Calu3 (cell line): ENCODE results near the gene AKAP9. TPM values are rescaled to one million over a fixed set of nuclear protein-coding genes. Genes with fewer than 3 reads are reported as not detected.

Experiments
- BruUV-seq: library from RNA; stranded (reverse); fragments of 400-500 nt; replicated peaks from 2 replicates; lab custom pipeline; 2021; lab: Mats Ljungman, UMichigan
- CTCF ChIA-PET: fragments of 300-600 bp; sonication (Branson Sonifier 250); formaldehyde crosslinking; loops from one replicate; lab custom pipeline; 2022; ENCODE audit warnings: antibody characterized with exemption; lab: Charles Lee
- DNase-seq: peaks from one replicate; pipeline ENCODE4 v3.0.0; 2022
- H3K27ac Mint-ChIP-seq: one replicate; pipeline ENCODE4 v1.8.0; 2022; ENCODE audit warnings: mixed read lengths; ENCODE audit not compliant: unreplicated experiment
- H3K27me3 Mint-ChIP-seq: one replicate; pipeline ENCODE4 v1.8.0; 2022; ENCODE audit warnings: mixed read lengths; ENCODE audit not compliant: unreplicated experiment
- H3K36me3 Mint-ChIP-seq: one replicate; pipeline ENCODE4 v1.8.0; 2022; ENCODE audit warnings: mild to moderate bottlenecking, moderate library complexity, mixed read lengths; ENCODE audit not compliant: insufficient read depth, unreplicated experiment
- H3K4me1 Mint-ChIP-seq: one replicate; pipeline ENCODE4 v1.8.0; 2022; ENCODE audit warnings: mild to moderate bottlenecking, low read depth, mixed read lengths; ENCODE audit not compliant: unreplicated experiment
- H3K4me3 Mint-ChIP-seq: one replicate; pipeline ENCODE4 v1.8.0; 2022; ENCODE audit warnings: mild to moderate bottlenecking, low read depth, moderate library complexity, mixed read lengths; ENCODE audit not compliant: unreplicated experiment
- H3K9me3 Mint-ChIP-seq: one replicate; pipeline ENCODE4 v1.8.0; 2022; ENCODE audit warnings: low read depth, mixed read lengths; ENCODE audit not compliant: unreplicated experiment
- intact Hi-C: fragments of 100-400 bp; cut with micrococcal nuclease; formaldehyde crosslinking; loops from one replicate; pipeline ENCODE4 v1.10.0; 2022; ENCODE audit not compliant: unreplicated experiment
- total RNA-seq: library from RNA; stranded (reverse); gene quantifications from 2 replicates; pipeline ENCODE4 v1.2.3, GENCODE V29; 2022
- TF ChIP-seq, protein P1 (sequence below): fragments of 200-600 bp; IDR thresholded peaks from one replicate; pipeline ENCODE4 v1.8.0; 2022; ENCODE audit warnings: antibody characterized with exemption; ENCODE audit not compliant: unreplicated experiment

The AKAP9 gene
- total RNA-seq, 1 experiment from 2014 or later: 33.4 TPM

DNA sequence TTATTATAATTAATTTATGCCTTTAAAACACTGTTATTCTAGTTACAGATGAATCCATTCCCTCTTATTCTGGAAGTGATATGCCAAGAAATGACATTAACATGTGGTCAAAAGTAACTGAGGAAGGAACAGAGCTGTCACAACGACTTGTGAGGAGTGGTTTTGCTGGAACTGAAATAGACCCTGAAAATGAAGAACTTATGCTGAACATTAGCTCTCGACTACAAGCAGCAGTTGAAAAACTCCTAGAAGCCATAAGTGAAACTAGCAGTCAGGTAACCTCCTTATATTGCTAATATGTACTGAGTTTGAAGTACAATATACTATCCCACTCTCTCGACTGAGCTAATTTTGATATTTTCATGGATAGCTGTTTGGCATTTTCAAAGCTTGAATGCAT lies 112.0 kb downstream of the AKAP9 start:
- Mint-ChIP-seq H3K27me3 (no peaks in the 10 kb centered on the region), H3K27ac (no peak overlapping the region), H3K4me1 (no peaks in the 10 kb centered on the region), H3K36me3 (no peaks in the 10 kb centered on the region), H3K4me3 (no peak overlapping the region), H3K9me3 (no peaks in the 10 kb centered on the region)
- BruUV-seq: no TSS peak
- TF ChIP-seq, protein P1, sequence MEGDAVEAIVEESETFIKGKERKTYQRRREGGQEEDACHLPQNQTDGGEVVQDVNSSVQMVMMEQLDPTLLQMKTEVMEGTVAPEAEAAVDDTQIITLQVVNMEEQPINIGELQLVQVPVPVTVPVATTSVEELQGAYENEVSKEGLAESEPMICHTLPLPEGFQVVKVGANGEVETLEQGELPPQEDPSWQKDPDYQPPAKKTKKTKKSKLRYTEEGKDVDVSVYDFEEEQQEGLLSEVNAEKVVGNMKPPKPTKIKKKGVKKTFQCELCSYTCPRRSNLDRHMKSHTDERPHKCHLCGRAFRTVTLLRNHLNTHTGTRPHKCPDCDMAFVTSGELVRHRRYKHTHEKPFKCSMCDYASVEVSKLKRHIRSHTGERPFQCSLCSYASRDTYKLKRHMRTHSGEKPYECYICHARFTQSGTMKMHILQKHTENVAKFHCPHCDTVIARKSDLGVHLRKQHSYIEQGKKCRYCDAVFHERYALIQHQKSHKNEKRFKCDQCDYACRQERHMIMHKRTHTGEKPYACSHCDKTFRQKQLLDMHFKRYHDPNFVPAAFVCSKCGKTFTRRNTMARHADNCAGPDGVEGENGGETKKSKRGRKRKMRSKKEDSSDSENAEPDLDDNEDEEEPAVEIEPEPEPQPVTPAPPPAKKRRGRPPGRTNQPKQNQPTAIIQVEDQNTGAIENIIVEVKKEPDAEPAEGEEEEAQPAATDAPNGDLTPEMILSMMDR: no peak
- CTCF ChIA-PET: no interaction called here
- DNase-seq: no peak
- intact Hi-C loops: no loop called here

DNA sequence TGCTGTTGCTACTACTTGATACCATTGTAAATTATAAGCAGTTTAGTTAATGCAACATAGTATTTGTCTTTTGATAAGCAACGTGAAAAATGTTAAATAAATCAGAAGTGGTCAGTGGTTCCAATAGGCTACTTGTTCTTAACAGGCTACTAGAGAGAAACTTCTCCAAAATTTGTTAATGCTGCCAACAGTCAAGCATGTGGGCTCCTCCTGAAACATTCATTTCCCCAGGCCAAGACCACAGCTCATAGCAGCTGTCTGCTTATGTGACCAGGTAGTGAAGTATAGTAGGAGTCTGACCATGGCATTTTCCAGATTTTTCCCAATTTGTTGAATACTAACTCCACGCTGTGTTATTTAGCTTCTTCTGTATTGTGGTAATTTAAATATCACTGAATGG lies 112.7 kb downstream of the AKAP9 start:
- CTCF ChIA-PET: no interaction called here
- Mint-ChIP-seq H3K9me3 (no peaks in the 10 kb centered on the region), H3K4me3 (no peak overlapping the region), H3K36me3 (no peaks in the 10 kb centered on the region), H3K27ac (no peak overlapping the region), H3K4me1 (no peaks in the 10 kb centered on the region), H3K27me3 (no peaks in the 10 kb centered on the region)
- DNase-seq: no peak
- intact Hi-C loops: no loop called here
- no TSS peak for BruUV-seq
- TF ChIP-seq, protein P1: no peak

DNA sequence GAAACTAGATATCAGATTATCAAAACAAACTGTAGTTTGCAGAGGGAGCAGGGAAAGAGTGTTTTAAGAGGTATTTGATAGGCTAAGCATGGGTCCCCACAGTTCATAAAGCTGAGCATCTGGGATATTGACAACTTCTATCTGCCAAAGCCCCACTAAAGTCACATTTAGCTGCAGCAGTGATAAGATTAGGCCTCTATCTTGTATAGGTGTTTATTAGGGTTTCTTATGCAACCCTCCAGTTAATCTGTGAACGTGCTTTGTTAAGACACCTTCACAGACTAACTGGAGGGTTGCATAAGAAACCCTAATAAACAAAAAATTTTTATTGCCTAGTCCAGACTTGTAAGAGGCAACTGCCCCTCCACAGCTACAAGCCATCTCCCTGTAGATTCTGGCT lies 115.6 kb downstream of the AKAP9 start:
- no peak overlapping the region for H3K4me3 Mint-ChIP-seq
- H3K36me3 Mint-ChIP-seq: no peaks in the 10 kb centered on the region
- intact Hi-C loops: no loop called here
- no peaks in the 10 kb centered on the region for H3K27me3 Mint-ChIP-seq
- H3K9me3 Mint-ChIP-seq: no peaks in the 10 kb centered on the region
- no peaks in the 10 kb centered on the region for H3K4me1 Mint-ChIP-seq
- H3K27ac Mint-ChIP-seq: no peak overlapping the region
- BruUV-seq: no TSS peak
- DNase-seq: no peak
- CTCF ChIA-PET: interaction anchor here (1.5 kb wide), 1 partner anchor 14 kb away, joined by 5 read pairs; no protein-coding TSS in a partner anchor
- TF ChIP-seq, protein P1: no peak

DNA sequence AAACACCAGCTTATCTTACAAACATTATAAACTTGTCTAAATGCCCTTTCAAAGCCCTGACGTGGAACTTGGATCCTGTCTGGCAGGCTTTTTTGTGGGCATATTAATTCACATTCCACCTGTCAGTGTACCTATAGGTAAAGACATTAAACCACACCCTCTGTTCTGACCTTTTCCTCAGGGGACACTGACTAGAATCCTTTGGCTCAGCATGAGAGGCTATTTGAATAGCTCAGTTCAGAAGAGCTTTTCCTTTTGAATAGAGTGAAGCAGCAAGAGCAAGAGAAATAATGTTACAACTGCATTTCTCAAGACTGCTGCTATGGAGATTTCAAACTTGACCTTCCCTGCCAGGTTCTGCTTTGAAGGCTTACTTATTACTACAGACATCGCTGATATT lies 116.7 kb downstream of the AKAP9 start:
- no peaks in the 10 kb centered on the region for H3K4me1 Mint-ChIP-seq
- H3K27ac Mint-ChIP-seq: no peak overlapping the region
- BruUV-seq: no TSS peak
- intact Hi-C loops: no loop called here
- H3K4me3 Mint-ChIP-seq: peak overlapping the region; percentile 39
- no peaks in the 10 kb centered on the region for H3K27me3 Mint-ChIP-seq
- no peaks in the 10 kb centered on the region for H3K9me3 Mint-ChIP-seq
- H3K36me3 Mint-ChIP-seq: no peaks in the 10 kb centered on the region
- peak; percentile 46 for DNase-seq
- CTCF ChIA-PET: interaction anchor here (0.8 to 1.5 kb wide), 2 partner anchors 15 to 22 kb away, joined by 4 to 5 read pairs; no protein-coding TSS in a partner anchor
- TF ChIP-seq, protein P1: no peak
